HG03575 (cell line): ENCODE measurements around the gene TMEM270.

ENCODE experiments used
- ATAC-seq: cut with Tn5 transposase; IDR thresholded peaks from one replicate; pipeline ENCODE4 v1.9.1; 2021; ENCODE audit not compliant: unreplicated experiment, insufficient number of reproducible peaks, low FRiP score; ENCODE audit errors: extremely low read depth

TMEM270 gene

GRCh38 chr7:73901231-73901822 lies 40.4 kb downstream of the TMEM270 start:
- ATAC-seq, result no peak

- ATAC-seq, result no peak
These were observed 41.1 kb downstream of the TMEM270 start for GRCh38 chr7:73901823-73902597.

GRCh38 chr7:73903321-73904218 lies 42.6 kb downstream of the TMEM270 start:
- ATAC-seq, result no peak

- ATAC-seq, result no peak
These were observed 43.5 kb downstream of the TMEM270 start for GRCh38 chr7:73904219-73905137.

- ATAC-seq, result no peak
These were observed 44.4 kb downstream of the TMEM270 start for GRCh38 chr7:73905360-73905759.

- no peak for ATAC-seq
These were observed 45.9 kb downstream of the TMEM270 start for GRCh38 chr7:73906874-73907273.

GRCh38 chr7:73907554-73908122 lies 46.7 kb downstream of the TMEM270 start:
- no peak for ATAC-seq

- no peak for ATAC-seq
These were observed 47.2 kb downstream of the TMEM270 start for GRCh38 chr7:73908123-73908611.

GRCh38 chr7:73909051-73909941 lies 48.3 kb downstream of the TMEM270 start:
- ATAC-seq, result no peak

- no peak for ATAC-seq
These were observed 49.0 kb downstream of the TMEM270 start for GRCh38 chr7:73909996-73910395.

GRCh38 chr7:73912223-73912622 lies 51.3 kb downstream of the TMEM270 start:
- no peak for ATAC-seq
